ENCODE measurements around the gene USP50. TPM values are rescaled to one million over a fixed set of nuclear protein-coding genes. Genes with fewer than 3 reads are reported as not detected.
"Not testable (repeated sequence)": the region's sequence is repeated elsewhere in the genome, so short reads cannot be mapped to it uniquely, and the experiment has no call there.

The USP50 gene
- total RNA-seq, 4 donors from 2014 or later: not detected

- H3K9me3 ChIP-seq: peaks cover 0 to 6% (median 0%) of the 10 kb centered on the region in 4 donors
Observed at GRCh38 chr15:50513001-50513400, 33.5 kb downstream of the USP50 start.

GRCh38 chr15:50506121-50506520 lies 40.3 kb downstream of the USP50 start:
- WGBS: 72% methylated on average over 8 of the region's 8 CpGs
- DNase-seq (ENCODE audit: extremely low spot score): no peak
- Histone ChIP-seq H3K27me3 (no peaks in the 10 kb centered on the region), H3K27ac (replicated peaks in 1 of 4) (no peak overlapping the region), H3K9me3 (no peaks in the 10 kb centered on the region), H3K4me1 (no peaks in the 10 kb centered on the region), H3K36me3 (peaks cover 8 to 41% (median 20%) of the 10 kb centered on the region in 4 donors), H3K4me3 (no peak overlapping the region)
- intact Hi-C loops (cut with DNase I): no loop called here
- TF ChIP-seq POLR2A (IDR thresholded peaks at IDR 0.05; ENCODE audit: low read depth): no peak
- no peak for TF ChIP-seq CTCF (IDR thresholded peaks at IDR 0.05)
- no peak for TF ChIP-seq POLR2AphosphoS5 (IDR thresholded peaks at IDR 0.05)
- no peak for TF ChIP-seq EP300 (IDR thresholded peaks at IDR 0.05)

More at GRCh38 chr15:50513001-50513400, 33.5 kb downstream of the USP50 start:
- intact Hi-C loops (cut with DNase I): no loop called here
- no peak overlapping the region for H3K4me3 ChIP-seq
- no peaks in the 10 kb centered on the region for H3K4me1 ChIP-seq
- no peaks in the 10 kb centered on the region for H3K27me3 ChIP-seq
- no peak overlapping the region for H3K27ac ChIP-seq (replicated peaks in 1 of 4)
- no peak for TF ChIP-seq CTCF (IDR thresholded peaks at IDR 0.05)
- TF ChIP-seq EP300 (IDR thresholded peaks at IDR 0.05): no peak
- TF ChIP-seq POLR2A (IDR thresholded peaks at IDR 0.05; ENCODE audit: low read depth): no peak
- no peak for TF ChIP-seq POLR2AphosphoS5 (IDR thresholded peaks at IDR 0.05)
- no peak for DNase-seq (ENCODE audit: extremely low spot score)
- H3K36me3 ChIP-seq: peaks cover 0 to 11% (median 0%) of the 10 kb centered on the region in 4 donors

GRCh38 chr15:50505656-50506055 lies 40.8 kb downstream of the USP50 start:
- peaks cover 10 to 42% (median 24%) of the 10 kb centered on the region in 4 donors for H3K36me3 ChIP-seq
- H3K9me3 ChIP-seq; H3K27ac ChIP-seq (replicated peaks in 1 of 4); H3K4me3 ChIP-seq; H3K4me1 ChIP-seq; DNase-seq (ENCODE audit: extremely low spot score); H3K27me3 ChIP-seq; intact Hi-C loops (cut with DNase I): not testable (repeated sequence)
- 92% methylated on average over 2 of the region's 2 CpGs for WGBS

- Histone ChIP-seq H3K27me3 (no peaks in the 10 kb centered on the region), H3K9me3 (no peaks in the 10 kb centered on the region), H3K36me3 (peaks cover 23 to 67% (median 45%) of the 10 kb centered on the region in 4 donors), H3K27ac (replicated peaks in 1 of 4) (no peak overlapping the region), H3K4me1 (no peaks in the 10 kb centered on the region), H3K4me3 (no peak overlapping the region)
- intact Hi-C loops (cut with DNase I): no loop called here
- WGBS: 91% methylated on average over 7 of the region's 7 CpGs
- DNase-seq (ENCODE audit: extremely low spot score): no peak
- TF ChIP-seq CTCF (IDR thresholded peaks at IDR 0.05): no peak
- TF ChIP-seq POLR2A (IDR thresholded peaks at IDR 0.05; ENCODE audit: low read depth): no peak
- TF ChIP-seq POLR2AphosphoS5 (IDR thresholded peaks at IDR 0.05): no peak
Observed at GRCh38 chr15:50503144-50503543, 43.3 kb downstream of the USP50 start.

GRCh38 chr15:50501815-50502214 lies 44.7 kb downstream of the USP50 start:
- no peak for TF ChIP-seq CTCF (IDR thresholded peaks at IDR 0.05)
- TF ChIP-seq POLR2A (IDR thresholded peaks at IDR 0.05; ENCODE audit: low read depth): no peak
- no peaks in the 10 kb centered on the region for H3K4me1 ChIP-seq
- no peak overlapping the region for H3K27ac ChIP-seq (replicated peaks in 1 of 4)
- no peak overlapping the region for H3K4me3 ChIP-seq
- no peak for DNase-seq (ENCODE audit: extremely low spot score)
- H3K36me3 ChIP-seq: peaks cover 26 to 79% (median 55%) of the 10 kb centered on the region in 4 donors
- H3K27me3 ChIP-seq: no peaks in the 10 kb centered on the region
- intact Hi-C loops (cut with DNase I): no loop called here
- no peaks in the 10 kb centered on the region for H3K9me3 ChIP-seq
- WGBS: 96% methylated on average over 4 of the region's 4 CpGs
